HCT116 (cell line): ENCODE measurements around the gene APAF1.

ENCODE experiments used
- FOSL1 ChIP-seq: IDR thresholded peaks from 2 replicates; pipeline ENCODE4 v1.6.1; 2012; ENCODE audit warnings: low read depth
- ZBTB33 ChIP-seq: IDR thresholded peaks from 2 replicates; pipeline ENCODE4 v1.6.1; 2011; ENCODE audit warnings: mild to moderate bottlenecking, low read length, moderate library complexity; ENCODE audit not compliant: insufficient replicate concordance; ENCODE audit errors: extremely low read depth

GRCh38 chr12:98727196-98727595, 82.1 kb downstream of the APAF1 start:
- TF ChIP-seq ZBTB33 (no peak), FOSL1 (no peak)
